Activated T-cell treated with anti-CD3 and anti-CD28 coated beads, Interleukin-2, amount 50 U/mL, for 24 hours (primary cell): Measurements from ENCODE around the gene BPIFA2.
"Not testable (repeated sequence)": the region's sequence is repeated elsewhere in the genome, so short reads cannot be mapped to it uniquely, and the experiment has no call there.

Source experiments
- DNase-seq: peaks from one replicate; pipeline ENCODE4 v3.0.0-alpha.2; 2020
- H3K27ac Mint-ChIP-seq: 2 replicates; pipeline ENCODE4 v1.8.0; 2020; ENCODE audit warnings: mild to moderate bottlenecking, mixed read lengths
- H3K27me3 Mint-ChIP-seq: 2 replicates; pipeline ENCODE4 v1.8.0; 2020; ENCODE audit warnings: mixed read lengths
- H3K36me3 Mint-ChIP-seq: 2 replicates; pipeline ENCODE4 v1.8.0; 2020; ENCODE audit warnings: low read depth, mixed read lengths
- H3K4me1 Mint-ChIP-seq: 2 replicates; pipeline ENCODE4 v1.8.0; 2020; ENCODE audit warnings: low read depth, mixed read lengths
- H3K4me3 Mint-ChIP-seq: 2 replicates; pipeline ENCODE4 v1.8.0; 2020; ENCODE audit warnings: mild to moderate bottlenecking, moderate library complexity, mixed read lengths
- H3K9me3 Mint-ChIP-seq: 2 replicates; pipeline ENCODE4 v1.8.0; 2020; ENCODE audit warnings: mixed read lengths

Gene BPIFA2

GRCh38 chr20:33167859-33168258 is at the start of gene BPIFA2:
TSS of gene BPIFA2 (plus strand) at chr20:33168159. CDS start at chr20:33169146, 987 bp downstream.
- Mint-ChIP-seq H3K9me3 (peaks cover 17% of the 10 kb centered on the region), H3K4me1 (no peaks in the 10 kb centered on the region), H3K4me3 (no peak within 1 kb of the TSS), H3K27me3 (peaks cover 6% of the 10 kb centered on the region), H3K27ac (no peak within 1 kb of the TSS), H3K36me3 (no peaks in the 10 kb centered on the region)
- no peak for DNase-seq

GRCh38 chr20:33119725-33120720 is 47.9 kb upstream of the BPIFA2 start:
- Mint-ChIP-seq H3K4me1 (peaks cover 10% of the 10 kb centered on the region), H3K9me3 (no peaks in the 10 kb centered on the region), H3K27me3 (no peaks in the 10 kb centered on the region), H3K36me3 (no peaks in the 10 kb centered on the region), H3K4me3 (no peak overlapping the region), H3K27ac (no peak overlapping the region)
- no peak for DNase-seq

- peaks cover 10% of the 10 kb centered on the region for H3K4me1 Mint-ChIP-seq
Measured at GRCh38 chr20:33120934-33121333, 47.0 kb upstream of the BPIFA2 start.

DNA sequence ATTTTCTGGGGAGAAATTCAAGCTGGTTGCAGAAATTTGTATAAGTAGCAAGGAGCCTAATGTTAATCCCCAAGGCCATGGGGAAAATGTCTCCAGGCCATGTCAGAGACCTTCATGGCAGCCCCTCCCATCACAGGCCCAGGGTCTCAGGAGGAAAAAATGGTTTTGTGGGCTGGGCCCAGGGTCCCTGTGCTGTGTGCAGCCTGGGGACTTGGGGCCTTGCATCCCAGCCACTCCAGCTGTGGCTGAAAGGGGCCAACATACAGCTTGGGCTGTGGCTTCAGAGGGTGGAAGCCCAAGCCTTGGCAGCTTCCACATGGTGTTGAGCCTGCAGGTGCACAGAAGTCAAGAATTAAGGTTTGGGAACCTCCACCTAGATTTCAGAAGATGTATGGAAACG is 45.7 kb upstream of the BPIFA2 start:
- H3K27me3 Mint-ChIP-seq, H3K9me3 Mint-ChIP-seq, H3K27ac Mint-ChIP-seq, DNase-seq, H3K4me3 Mint-ChIP-seq, H3K36me3 Mint-ChIP-seq: not testable (repeated sequence)
- H3K4me1 Mint-ChIP-seq, result peaks cover 10% of the 10 kb centered on the region

More at GRCh38 chr20:33120934-33121333, 47.0 kb upstream of the BPIFA2 start:
- no peak for DNase-seq
- Mint-ChIP-seq H3K4me3 (no peak overlapping the region), H3K9me3 (no peaks in the 10 kb centered on the region), H3K36me3 (no peaks in the 10 kb centered on the region), H3K27ac (no peak overlapping the region), H3K27me3 (peaks cover 7% of the 10 kb centered on the region)

DNA sequence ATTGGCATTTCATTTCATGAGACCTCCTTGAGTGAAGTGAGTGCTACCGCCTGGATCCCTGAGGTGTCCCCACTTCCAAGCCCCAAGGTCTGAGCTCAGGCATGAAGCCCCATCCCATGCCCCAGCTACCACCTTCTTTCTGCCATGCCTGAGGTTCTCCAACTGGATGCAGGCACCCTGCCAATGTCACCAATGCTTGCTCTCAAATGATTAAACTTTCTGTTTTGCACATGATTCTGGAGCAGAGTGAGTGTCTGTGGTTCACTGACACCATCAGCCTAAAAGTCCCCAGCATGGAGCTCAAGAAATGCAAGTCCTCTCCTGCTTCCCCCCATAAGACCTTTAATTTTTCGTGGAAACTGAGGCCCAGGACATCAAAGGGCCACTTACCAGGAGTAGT is 43.7 kb upstream of the BPIFA2 start:
- Mint-ChIP-seq H3K27me3 (peaks cover 10% of the 10 kb centered on the region), H3K27ac (no peak overlapping the region), H3K4me1 (peaks cover 10% of the 10 kb centered on the region), H3K4me3 (no peak overlapping the region), H3K9me3 (no peaks in the 10 kb centered on the region), H3K36me3 (no peaks in the 10 kb centered on the region)
- no peak for DNase-seq

DNA sequence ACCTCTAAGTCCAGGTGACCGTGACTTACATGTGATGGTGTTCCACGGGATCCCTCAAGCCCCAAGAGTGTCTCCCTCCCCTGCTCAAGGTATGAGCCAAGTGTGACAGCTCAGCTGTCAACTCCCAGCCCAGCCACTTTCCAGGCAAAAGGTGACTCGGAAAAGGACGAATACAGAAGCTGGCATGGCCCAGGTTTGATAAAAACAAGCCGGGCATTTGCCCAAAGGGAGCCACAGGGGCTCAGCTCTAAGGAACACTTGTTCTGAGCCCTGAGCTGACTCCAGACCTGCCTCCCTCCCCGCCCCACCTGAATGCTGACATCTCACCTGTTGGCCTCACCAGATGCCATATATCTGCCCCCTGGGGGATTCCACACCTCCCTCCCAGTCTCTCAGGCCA is 43.0 kb upstream of the BPIFA2 start:
- peaks cover 10% of the 10 kb centered on the region for H3K27me3 Mint-ChIP-seq
- no peak for DNase-seq
- no peaks in the 10 kb centered on the region for H3K9me3 Mint-ChIP-seq
- H3K36me3 Mint-ChIP-seq, result no peaks in the 10 kb centered on the region
- H3K27ac Mint-ChIP-seq, result no peak overlapping the region
- peaks cover 6% of the 10 kb centered on the region for H3K4me1 Mint-ChIP-seq
- H3K4me3 Mint-ChIP-seq, result no peak overlapping the region

- Mint-ChIP-seq H3K4me1 (no peaks in the 10 kb centered on the region), H3K4me3 (no peak overlapping the region), H3K36me3 (no peaks in the 10 kb centered on the region), H3K27ac (no peak overlapping the region), H3K9me3 (no peaks in the 10 kb centered on the region), H3K27me3 (peaks cover 10% of the 10 kb centered on the region)
- DNase-seq, result no peak
Measured at GRCh38 chr20:33125983-33126382, 42.0 kb upstream of the BPIFA2 start.

DNA sequence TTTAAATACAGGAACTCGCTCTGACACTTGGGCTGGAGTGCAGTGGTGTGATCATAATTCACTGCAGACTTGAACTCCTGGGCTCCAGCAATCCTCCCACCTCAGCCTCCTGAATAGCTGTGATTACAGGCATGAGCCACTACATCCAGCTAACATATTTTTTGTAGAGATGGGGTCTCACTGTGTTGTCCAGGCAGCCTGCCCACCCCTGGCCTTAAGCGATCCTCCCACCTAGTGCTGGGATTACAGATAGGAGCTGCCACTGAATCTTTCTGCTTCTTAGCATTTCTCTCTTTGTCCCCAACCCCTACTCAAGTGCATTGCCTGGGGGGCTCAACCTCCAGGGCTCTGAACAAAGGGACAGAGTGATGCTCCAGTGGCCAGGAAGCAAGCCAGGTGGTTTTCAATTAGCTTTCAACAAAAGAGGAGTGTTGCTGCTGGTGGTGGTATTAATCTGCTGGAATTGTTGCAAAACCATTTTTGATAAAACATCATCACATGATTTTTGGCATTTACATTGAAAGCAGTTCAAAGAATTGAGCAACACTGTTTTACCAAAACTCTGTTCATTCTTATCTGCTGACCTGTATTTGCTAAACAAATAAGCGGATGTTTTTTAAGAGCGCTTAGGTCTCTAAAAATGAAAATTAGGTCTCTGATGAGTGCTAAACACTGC is 40.4 kb upstream of the BPIFA2 start:
- Mint-ChIP-seq H3K27ac (no peak overlapping the region), H3K4me3 (no peak overlapping the region), H3K36me3 (no peaks in the 10 kb centered on the region), H3K4me1 (no peaks in the 10 kb centered on the region), H3K27me3 (peaks cover 10% of the 10 kb centered on the region), H3K9me3 (no peaks in the 10 kb centered on the region)
- no peak for DNase-seq

DNA sequence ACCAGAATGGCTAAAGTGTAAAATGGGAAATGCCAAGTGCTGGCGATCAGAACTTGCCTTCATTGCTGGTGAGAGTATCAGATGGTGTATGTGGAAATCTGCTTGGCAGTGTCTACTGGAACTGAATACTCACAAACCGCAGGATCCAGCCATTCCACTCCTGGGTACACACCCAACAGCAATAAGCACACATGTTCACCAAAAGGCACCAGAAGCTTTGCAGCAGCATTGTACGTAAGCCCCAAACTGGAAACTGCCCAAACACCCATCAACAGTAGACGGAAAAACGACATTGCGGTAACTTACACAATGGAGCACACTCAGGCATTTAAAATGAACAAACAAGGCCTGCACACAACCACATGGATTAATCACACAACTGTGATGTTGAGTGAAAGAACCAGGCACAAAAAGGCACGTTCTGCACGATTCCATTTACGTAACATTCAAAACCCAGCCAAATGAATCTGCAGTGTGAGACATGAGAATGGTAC is 37.3 kb upstream of the BPIFA2 start:
- Mint-ChIP-seq H3K9me3 (no peaks in the 10 kb centered on the region), H3K27me3 (peaks cover 7% of the 10 kb centered on the region), H3K4me1 (no peaks in the 10 kb centered on the region), H3K36me3 (no peaks in the 10 kb centered on the region), H3K4me3 (no peak overlapping the region), H3K27ac (no peak overlapping the region)
- no peak for DNase-seq

DNA sequence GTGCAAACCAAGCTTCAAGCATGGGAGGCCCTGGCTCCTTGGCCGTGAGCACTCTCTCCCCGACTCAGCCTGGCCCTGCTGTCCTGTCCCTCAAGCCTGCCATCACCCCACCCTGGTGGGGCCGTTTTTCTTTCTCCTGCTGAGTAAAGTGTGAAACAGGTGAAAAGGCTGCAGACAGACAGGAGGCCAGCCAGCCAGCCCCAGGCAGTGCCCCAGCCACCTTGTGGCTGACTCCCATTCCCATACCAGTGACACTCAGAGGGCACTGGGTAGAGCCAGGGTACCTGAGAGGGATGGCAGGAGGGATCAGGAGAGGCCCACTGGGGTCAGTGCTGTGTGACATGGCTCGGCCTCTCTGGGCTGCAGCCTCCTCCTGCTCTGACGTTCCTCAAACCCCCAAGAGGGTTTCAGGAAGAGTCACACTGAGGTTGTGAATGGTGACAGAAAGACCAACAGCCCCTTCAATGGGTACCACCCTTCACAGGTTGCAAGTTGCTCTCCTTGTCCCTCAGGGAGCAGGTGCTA is 35.9 kb upstream of the BPIFA2 start:
- Mint-ChIP-seq H3K36me3 (no peaks in the 10 kb centered on the region), H3K27ac (no peak overlapping the region), H3K27me3 (peaks cover 3% of the 10 kb centered on the region), H3K4me3 (no peak overlapping the region), H3K9me3 (no peaks in the 10 kb centered on the region), H3K4me1 (no peaks in the 10 kb centered on the region)
- no peak for DNase-seq

GRCh38 chr20:33132513-33133372 is 35.2 kb upstream of the BPIFA2 start:
- no peak for DNase-seq
- H3K4me3 Mint-ChIP-seq, result no peak overlapping the region
- H3K27me3 Mint-ChIP-seq, result peaks cover 3% of the 10 kb centered on the region
- no peak overlapping the region for H3K27ac Mint-ChIP-seq
- no peaks in the 10 kb centered on the region for H3K4me1 Mint-ChIP-seq
- no peaks in the 10 kb centered on the region for H3K9me3 Mint-ChIP-seq
- no peaks in the 10 kb centered on the region for H3K36me3 Mint-ChIP-seq

DNA sequence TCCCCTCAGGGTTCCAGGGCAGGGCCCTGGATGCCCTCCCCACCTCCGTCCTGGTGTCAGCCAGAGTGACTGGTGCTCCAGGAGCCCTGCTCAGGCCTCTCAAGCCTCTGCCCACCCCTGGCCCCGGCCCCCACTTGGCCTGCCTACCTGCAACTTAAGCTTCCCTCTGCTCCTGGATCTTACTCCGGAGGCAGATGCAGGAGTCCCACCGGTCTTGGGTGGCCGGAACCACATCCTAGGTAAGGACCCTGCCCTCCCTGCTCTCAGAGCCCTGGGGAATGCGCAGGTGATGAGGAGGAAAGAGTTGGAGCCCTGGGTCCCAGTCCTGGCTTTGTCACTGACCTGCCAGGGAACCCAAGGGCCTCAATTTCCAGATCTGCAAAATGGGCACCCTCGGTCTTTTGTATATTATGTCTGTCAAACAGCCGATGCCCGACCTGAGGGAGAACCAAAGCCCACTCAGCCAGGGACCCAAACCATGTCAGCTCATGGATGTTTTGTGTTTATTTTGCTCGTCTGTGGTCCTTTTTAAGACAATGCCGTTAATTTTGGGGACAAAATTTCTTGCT is 34.5 kb upstream of the BPIFA2 start:
- H3K4me3 Mint-ChIP-seq, result no peak overlapping the region
- no peaks in the 10 kb centered on the region for H3K4me1 Mint-ChIP-seq
- H3K27ac Mint-ChIP-seq, result no peak overlapping the region
- no peaks in the 10 kb centered on the region for H3K36me3 Mint-ChIP-seq
- no peaks in the 10 kb centered on the region for H3K9me3 Mint-ChIP-seq
- DNase-seq, result no peak
- H3K27me3 Mint-ChIP-seq, result peaks cover 3% of the 10 kb centered on the region

- H3K36me3 Mint-ChIP-seq, result no peaks in the 10 kb centered on the region
- DNase-seq, result no peak
- peaks cover 3% of the 10 kb centered on the region for H3K27me3 Mint-ChIP-seq
- no peaks in the 10 kb centered on the region for H3K4me1 Mint-ChIP-seq
- no peak overlapping the region for H3K4me3 Mint-ChIP-seq
- H3K9me3 Mint-ChIP-seq, result no peaks in the 10 kb centered on the region
- no peak overlapping the region for H3K27ac Mint-ChIP-seq
Measured at GRCh38 chr20:33137195-33137594, 30.8 kb upstream of the BPIFA2 start.

DNA sequence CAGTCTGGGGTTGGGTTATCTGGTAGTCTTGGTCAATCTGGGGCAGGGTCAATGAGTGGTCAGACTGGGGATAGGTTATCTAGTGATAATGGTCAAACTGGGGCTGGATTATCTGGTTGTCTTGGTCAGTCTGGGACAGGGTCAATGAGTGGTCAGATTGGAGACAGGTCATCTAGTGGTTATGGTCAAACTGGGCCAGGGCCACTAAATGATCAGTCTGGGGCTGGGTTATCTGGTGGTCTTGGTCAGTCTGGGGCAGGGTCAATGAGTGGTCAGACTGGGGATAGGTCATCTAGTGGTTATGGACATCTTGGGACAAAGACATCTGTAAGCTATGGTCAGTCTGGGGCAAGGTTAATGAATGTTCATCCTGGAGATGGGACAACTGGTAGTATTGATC is 28.5 kb upstream of the BPIFA2 start:
- Mint-ChIP-seq H3K27me3 (no peaks in the 10 kb centered on the region), H3K9me3 (no peaks in the 10 kb centered on the region), H3K4me3 (no peak overlapping the region), H3K4me1 (no peaks in the 10 kb centered on the region), H3K36me3 (no peaks in the 10 kb centered on the region), H3K27ac (no peak overlapping the region)
- DNase-seq, result no peak
